ENCODE measurements around the gene IGSF21.

DNA sequence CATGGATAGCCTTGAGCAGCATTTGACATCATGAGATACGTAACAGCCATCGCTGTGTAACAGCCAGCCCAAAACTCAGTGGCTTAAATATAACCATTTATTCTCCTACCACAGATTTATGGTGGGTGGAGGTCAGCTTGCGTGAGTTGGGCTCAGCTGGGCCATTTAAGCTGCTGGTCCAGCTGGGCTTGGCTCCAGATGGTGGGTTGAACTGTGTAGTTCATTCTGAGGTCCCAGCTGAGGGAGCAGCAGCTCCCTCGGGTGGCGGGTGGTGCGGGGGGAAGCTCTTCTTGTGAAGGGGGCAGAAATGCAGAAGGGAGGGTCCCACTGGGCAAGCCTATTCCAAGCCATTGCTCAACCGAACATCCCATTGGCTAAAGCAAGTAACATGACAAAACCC, 75.9 kb downstream of the IGSF21 start:
- TF ChIP-seq GABPA (IDR thresholded peaks at IDR 0.05; ENCODE audit: low read depth) (no peak), POLR2AphosphoS5 (IDR thresholded peaks at IDR 0.05; ENCODE audit: low read depth) (no peak)
- TF ChIP-seq, protein P1, sequence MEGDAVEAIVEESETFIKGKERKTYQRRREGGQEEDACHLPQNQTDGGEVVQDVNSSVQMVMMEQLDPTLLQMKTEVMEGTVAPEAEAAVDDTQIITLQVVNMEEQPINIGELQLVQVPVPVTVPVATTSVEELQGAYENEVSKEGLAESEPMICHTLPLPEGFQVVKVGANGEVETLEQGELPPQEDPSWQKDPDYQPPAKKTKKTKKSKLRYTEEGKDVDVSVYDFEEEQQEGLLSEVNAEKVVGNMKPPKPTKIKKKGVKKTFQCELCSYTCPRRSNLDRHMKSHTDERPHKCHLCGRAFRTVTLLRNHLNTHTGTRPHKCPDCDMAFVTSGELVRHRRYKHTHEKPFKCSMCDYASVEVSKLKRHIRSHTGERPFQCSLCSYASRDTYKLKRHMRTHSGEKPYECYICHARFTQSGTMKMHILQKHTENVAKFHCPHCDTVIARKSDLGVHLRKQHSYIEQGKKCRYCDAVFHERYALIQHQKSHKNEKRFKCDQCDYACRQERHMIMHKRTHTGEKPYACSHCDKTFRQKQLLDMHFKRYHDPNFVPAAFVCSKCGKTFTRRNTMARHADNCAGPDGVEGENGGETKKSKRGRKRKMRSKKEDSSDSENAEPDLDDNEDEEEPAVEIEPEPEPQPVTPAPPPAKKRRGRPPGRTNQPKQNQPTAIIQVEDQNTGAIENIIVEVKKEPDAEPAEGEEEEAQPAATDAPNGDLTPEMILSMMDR (IDR thresholded peaks at IDR 0.05; ENCODE audit: insufficient read depth, low read length), result no peak
